Hematopoietic multipotent progenitor cell treated with erythropoietin and hydrocortisone succinate and interleukin-3 and kit ligand, for 15 days (in vitro differentiated cells): Measurements from ENCODE around the gene TACR2.

Source experiments
- DNase-seq: peaks from one replicate; pipeline ENCODE4 v3.0.0-alpha.2; 2015; ENCODE audit warnings: low spot score

TACR2 gene

GRCh38 chr10:69402386-69402785, 14.3 kb downstream of the TACR2 start:
- no peak for DNase-seq

GRCh38 chr10:69401416-69401815, 15.3 kb downstream of the TACR2 start:
- DNase-seq, result no peak

DNA sequence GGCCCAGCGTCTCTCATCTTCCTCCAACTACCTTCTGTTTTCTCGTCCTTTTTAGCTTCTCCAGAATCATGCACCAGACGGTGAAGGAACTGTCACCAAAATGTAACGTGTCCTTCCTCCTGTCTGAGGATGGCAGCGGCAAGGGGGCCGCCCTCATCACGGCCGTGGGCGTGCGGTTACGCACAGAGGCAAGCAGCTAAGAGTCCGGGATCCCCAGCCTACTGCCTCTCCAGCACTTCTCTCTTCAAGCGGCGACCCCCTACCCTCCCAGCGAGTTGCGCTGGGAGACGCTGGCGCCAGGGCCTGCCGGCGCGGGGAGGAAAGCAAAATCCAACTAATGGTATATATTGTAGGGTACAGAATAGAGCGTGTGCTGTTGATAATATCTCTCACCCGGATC, 15.8 kb downstream of the TACR2 start:
- no peak for DNase-seq

DNA sequence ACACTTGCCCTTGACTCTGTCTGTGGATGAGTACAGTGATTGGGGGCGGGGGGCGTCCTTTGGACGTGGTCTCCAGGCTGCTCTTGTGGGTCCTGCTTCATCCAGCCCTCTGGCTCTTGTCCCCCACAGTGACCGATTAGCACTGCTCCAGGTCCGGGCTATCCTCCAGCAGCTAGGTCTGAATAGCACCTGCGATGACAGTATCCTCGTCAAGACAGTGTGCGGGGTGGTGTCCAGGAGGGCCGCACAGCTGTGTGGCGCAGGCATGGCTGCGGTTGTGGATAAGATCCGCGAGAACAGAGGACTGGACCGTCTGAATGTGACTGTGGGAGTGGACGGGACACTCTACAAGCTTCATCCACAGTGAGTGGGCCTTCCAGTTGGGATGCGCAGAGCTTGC, 18.3 kb downstream of the TACR2 start:
- DNase-seq, result no peak

DNA sequence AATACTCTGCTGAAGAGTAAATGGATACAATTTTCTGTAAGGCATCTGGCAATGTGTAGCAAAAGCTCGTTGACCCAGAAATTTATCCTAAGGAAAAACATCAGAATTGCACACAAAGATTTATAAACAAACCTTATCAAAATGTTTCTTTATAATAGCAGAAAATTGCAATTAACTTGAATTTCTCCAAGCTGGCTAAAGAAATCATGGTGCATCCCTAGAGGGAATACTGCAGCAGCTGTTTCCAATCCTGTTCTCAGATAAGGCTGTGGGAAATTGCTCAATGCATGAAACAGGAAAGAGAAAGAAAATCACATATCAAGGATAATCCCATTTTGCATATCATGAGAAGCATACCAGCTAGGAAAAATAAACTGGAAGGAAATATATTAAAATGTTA, 18.7 kb downstream of the TACR2 start:
- no peak for DNase-seq

GRCh38 chr10:69394020-69394419, 22.7 kb downstream of the TACR2 start:
- no peak for DNase-seq

- peak; percentile 92 for DNase-seq
These were observed 24.2 kb downstream of the TACR2 start for GRCh38 chr10:69392481-69393000.

GRCh38 chr10:69391158-69391557, 25.6 kb downstream of the TACR2 start:
- peak; percentile 30 for DNase-seq

GRCh38 chr10:69389827-69390490, 26.8 kb downstream of the TACR2 start:
- peak; percentile 90 for DNase-seq

DNA sequence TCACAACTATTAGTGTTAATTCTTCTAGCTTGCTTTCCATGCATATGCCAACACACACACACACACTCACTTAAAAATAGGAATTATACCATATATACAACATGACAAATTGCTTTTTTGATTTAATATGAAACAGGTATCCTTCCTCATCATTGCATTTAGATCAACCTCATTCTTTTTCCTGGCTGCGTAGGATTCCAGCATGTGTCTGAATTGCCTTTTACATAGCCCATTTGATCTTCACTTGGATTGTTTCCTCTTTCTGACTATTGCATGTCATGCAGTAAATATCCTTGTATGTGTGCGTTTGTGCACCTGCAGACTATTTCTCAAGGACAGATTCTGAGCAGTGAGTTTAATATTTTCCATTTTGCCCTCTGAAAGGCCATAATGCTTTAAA, 28.2 kb downstream of the TACR2 start:
- DNase-seq, result no peak

- DNase-seq, result no peak
These were observed 29.2 kb downstream of the TACR2 start for GRCh38 chr10:69387500-69387899.

GRCh38 chr10:69385454-69386350, 31.0 kb downstream of the TACR2 start:
- DNase-seq, result no peak

GRCh38 chr10:69384320-69384719, 32.4 kb downstream of the TACR2 start:
- DNase-seq, result no peak

GRCh38 chr10:69383558-69383957, 33.2 kb downstream of the TACR2 start:
- DNase-seq, result no peak

DNA sequence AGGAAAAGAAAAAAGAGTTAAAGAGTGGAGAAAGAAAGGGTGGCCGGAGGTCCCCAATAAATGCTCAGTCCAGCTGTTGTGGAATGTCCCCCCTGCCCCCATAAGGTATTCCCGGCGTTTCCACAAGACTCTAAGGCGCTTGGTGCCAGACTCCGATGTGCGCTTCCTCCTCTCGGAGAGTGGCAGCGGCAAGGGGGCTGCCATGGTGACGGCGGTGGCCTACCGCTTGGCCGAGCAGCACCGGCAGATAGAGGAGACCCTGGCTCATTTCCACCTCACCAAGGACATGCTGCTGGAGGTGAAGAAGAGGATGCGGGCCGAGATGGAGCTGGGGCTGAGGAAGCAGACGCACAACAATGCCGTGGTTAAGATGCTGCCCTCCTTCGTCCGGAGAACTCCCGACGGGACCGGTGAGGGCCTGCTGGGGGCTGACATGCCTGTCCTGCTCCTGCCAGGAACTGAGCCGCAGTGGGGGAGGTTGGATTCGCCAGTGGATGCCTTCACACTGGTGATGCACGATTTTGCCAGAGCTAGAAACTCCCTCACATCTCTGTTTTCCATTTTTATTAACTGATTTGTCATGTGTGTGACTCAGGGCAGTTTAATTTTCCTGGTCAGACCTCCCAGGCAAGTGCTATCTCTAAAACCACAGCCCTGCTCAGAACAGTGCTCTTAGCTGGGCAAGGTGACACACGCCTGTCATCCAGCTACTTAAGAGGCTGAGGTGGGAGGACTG, 34.2 kb downstream of the TACR2 start:
- no peak for DNase-seq

GRCh38 chr10:69379800-69380199, 36.9 kb downstream of the TACR2 start:
- no peak for DNase-seq

GRCh38 chr10:69377933-69378332, 38.8 kb downstream of the TACR2 start:
- DNase-seq, result no peak

DNA sequence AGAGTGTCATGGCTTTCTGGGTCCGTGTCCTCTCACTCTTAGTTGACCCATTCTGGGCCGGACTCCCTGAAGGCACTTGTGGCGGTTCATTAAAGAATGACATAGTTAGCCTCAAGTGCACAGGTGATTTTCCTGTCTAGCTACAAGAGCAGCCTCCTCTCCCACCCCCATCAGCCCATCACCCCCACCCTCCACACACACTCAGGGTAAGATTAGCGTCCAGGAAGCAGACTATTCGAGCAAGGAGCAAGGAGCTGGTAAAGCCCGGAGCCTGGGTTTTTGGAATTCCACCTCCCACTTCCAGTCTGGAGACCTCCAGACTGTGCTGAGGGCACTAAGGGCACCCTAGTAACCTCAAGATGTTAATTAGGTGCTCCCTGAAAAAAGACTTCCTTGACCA, 39.5 kb downstream of the TACR2 start:
- DNase-seq, result no peak

DNA sequence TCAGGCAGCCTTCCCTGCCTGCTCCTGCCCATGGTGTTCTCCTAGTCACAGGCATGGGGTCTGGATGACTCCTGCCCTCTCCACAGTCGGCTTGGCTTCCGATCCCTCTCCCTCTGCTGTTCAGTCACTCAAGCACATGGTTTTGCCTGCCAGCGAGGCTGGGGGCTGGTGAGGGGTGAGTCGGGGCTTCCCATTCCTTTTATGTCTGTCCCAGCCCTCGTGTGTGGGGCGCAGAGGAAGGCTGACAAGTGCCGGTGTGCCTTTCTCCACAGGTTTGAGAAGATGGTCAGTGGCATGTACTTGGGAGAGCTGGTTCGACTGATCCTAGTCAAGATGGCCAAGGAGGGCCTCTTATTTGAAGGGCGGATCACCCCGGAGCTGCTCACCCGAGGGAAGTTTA, 40.1 kb downstream of the TACR2 start:
- DNase-seq, result no peak

DNA sequence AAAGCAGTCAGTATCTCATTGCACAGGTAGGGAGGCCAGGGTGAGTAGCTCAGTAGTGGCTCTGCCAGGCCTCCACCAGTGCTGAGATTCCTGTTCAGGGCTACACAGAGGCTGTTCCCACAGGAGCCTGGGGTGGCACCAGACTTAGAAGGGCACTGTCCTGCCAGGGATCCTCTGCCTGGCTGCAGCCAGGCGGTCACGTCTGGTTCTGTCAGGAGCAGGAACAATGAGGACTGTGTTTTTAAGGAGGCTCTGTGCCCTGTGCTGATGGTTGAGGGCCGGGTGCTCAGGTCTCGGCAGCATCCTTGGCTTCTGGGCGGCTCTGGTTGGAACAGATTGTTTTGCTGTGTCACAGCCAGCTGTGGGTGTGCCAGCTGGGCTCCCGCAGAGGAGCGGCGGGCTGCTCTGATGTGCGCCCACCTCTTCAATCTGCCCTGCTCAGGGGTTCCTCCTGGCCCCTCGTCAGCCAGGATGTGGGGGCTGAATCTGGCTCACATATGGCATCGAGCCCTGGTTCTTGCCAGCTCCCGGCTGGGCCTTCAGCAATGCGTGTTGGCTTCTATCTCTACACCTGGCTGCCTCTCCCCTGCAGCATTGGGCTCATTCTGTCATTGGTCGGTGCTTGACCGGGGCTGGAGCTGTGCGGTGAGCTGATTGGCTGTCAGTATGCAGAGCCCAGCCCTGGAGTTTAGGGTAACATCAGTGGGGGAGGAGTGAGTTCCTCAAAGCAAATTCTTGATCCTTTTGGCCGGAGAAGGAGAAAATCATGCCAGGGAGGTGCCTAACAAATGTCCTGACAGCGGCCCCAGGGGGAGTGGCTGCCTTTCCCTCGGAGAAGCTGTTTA, 41.2 kb downstream of the TACR2 start:
- DNase-seq, result peak; percentile 31

DNA sequence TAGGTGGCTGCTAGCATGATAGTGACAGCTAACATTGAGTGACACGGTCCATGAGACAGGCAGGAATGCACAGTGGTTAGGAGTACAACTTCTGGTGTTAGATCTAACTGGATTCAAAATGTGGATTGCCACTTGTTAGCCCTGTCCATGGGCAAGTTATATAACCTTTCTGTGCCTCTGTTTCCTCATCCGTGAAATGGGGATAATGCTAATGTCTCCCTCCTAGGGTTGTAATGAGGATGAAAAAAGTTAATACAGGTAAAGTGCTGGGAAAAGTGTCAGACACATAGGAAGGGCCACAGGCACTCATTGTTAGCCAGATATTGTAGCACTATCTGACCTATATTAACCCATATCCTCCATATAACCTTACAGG, 41.8 kb downstream of the TACR2 start:
- no peak for DNase-seq

DNA sequence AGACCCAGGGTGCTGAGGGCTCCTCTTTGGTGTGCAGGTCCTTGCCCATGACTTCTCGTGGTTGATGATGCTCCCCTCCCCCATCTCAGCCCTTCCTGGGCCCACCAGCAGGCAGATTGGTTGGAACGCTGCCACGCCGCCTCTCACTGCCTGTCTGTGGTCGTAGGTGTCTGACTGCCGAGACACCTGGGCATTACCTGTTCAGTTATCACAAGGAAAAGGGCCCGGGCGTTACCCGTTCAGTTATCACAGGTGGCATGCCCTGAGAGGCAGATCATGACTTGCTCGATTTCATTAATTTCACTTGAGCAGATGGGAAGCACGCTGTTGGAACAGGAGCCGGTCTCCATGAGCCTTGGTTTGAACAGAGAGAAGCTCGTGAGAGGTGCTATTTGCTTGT, 42.5 kb downstream of the TACR2 start:
- DNase-seq, result no peak
